SK-N-SH (cell line): ENCODE results near the gene ACE. TPM values are rescaled to one million over a fixed set of nuclear protein-coding genes. Genes with fewer than 3 reads are reported as not detected.

Experiments
- CTCF ChIA-PET: fragments of 300-600, 350-600 bp; formaldehyde crosslinking; extraction: SDS; loops from one replicate; lab custom pipeline; 2021; lab: Yijun Ruan, JAX
- POLR2A ChIA-PET: fragments of 350-600 bp; sonication (Branson Sonifier 250); formaldehyde crosslinking; extraction: SDS; loops from one replicate; lab custom pipeline; 2020; ENCODE audit warnings: antibody characterized with exemption, inconsistent platforms; lab: Yijun Ruan, JAX
- DNase-seq: peaks from one replicate; pipeline ENCODE4 v3.0.0; 2012
- H2AFZ ChIP-seq: fragments of 200-600 bp; sonication (generic); 2 replicates; pipeline ENCODE4 v1.8.1; 2016; ENCODE audit warnings: antibody characterized with exemption, mild to moderate bottlenecking, low read depth
- H3F3A ChIP-seq: fragments of 200-600 bp; sonication (generic); replicated peaks from 2 replicates; pipeline ENCODE3; 2016; ENCODE audit warnings: antibody characterized with exemption, mild to moderate bottlenecking; ENCODE audit not compliant: insufficient read depth
- H3K27ac ChIP-seq, 2 experiments: fragments of 200-500 bp in 1 of 2; fragments of 200-600 bp in 1 of 2; sonication (Bioruptor generic) in 1 of 2; sonication (generic), shearing (Covaris generic) in 1 of 2; 2 replicates each; pipeline versions ENCODE4 v1.5.1 to v1.6.1; 2014 to 2016; ENCODE audit warnings: low read depth in 2 of 2, inconsistent platforms in 1 of 2, low read length in 1 of 2, mild to moderate bottlenecking in 1 of 2, mixed read lengths in 1 of 2
- H3K27me3 ChIP-seq: fragments of 200-600 bp; sonication (generic), shearing (Covaris generic); 2 replicates; pipeline ENCODE4 v1.6.1; 2016; ENCODE audit warnings: mixed run types; ENCODE audit not compliant: insufficient read depth
- H3K36me3 ChIP-seq, 2 experiments: fragments of 200-500 bp in 1 of 2; fragments of 200-600 bp in 1 of 2; sonication (Bioruptor generic) in 1 of 2; sonication (generic) in 1 of 2; replicated peaks in 1 of 2; 2 replicates each; pipeline versions ENCODE3 to v1.5.1; 2014 to 2016; ENCODE audit warnings: low read length in 1 of 2, mild to moderate bottlenecking in 1 of 2; ENCODE audit not compliant: insufficient read depth in 2 of 2, control insufficient read depth in 1 of 2
- H3K4me1 ChIP-seq, 2 experiments: fragments of 200-500 bp in 1 of 2; fragments of 200-600 bp in 1 of 2; sonication (Bioruptor generic) in 1 of 2; sonication (generic), shearing (Covaris generic) in 1 of 2; 2 replicates each; pipeline versions ENCODE4 v1.5.1 to v1.6.1; 2014 to 2016; ENCODE audit warnings: low read depth in 1 of 2, low read length in 1 of 2, mixed run types in 1 of 2; ENCODE audit not compliant: insufficient read depth in 2 of 2, control insufficient read depth in 1 of 2
- H3K4me2 ChIP-seq: fragments of 200-600 bp; sonication (generic), shearing (Covaris generic); 2 replicates; pipeline ENCODE4 v1.6.1; 2017; ENCODE audit warnings: mixed run types
- H3K4me3 ChIP-seq, 2 experiments: fragments of 200-500 bp in 1 of 2; fragments of 200-600 bp in 1 of 2; sonication (Bioruptor generic) in 1 of 2; sonication (generic), shearing (Covaris generic) in 1 of 2; 2 replicates each; pipeline versions ENCODE4 v1.5.1 to v1.8.1; 2014 to 2016; ENCODE audit warnings: low read depth in 2 of 2, inconsistent platforms in 1 of 2, low read length in 1 of 2, mild to moderate bottlenecking in 1 of 2, mixed read lengths in 1 of 2, moderate library complexity in 1 of 2
- H3K79me2 ChIP-seq: fragments of 200-600 bp; sonication (generic); 2 replicates; pipeline ENCODE4 v1.8.1; 2017; ENCODE audit warnings: mild to moderate bottlenecking; ENCODE audit not compliant: insufficient read depth
- H3K9ac ChIP-seq: fragments of 200-600 bp; sonication (generic); 2 replicates; pipeline ENCODE4 v1.6.1; 2017; ENCODE audit warnings: mixed run types
- H3K9me2 ChIP-seq: fragments of 200-600 bp; sonication (generic); 2 replicates; pipeline ENCODE4 v1.6.1; 2017; ENCODE audit warnings: mixed run types
- H3K9me3 ChIP-seq: fragments of 200-600 bp; sonication (generic); 2 replicates; pipeline ENCODE4 v1.6.1; 2017; ENCODE audit warnings: mixed run types, mild to moderate bottlenecking, moderate library complexity
- H4K20me1 ChIP-seq: fragments of 200-600 bp; sonication (generic); 2 replicates; pipeline ENCODE4 v1.6.1; 2017; ENCODE audit warnings: mild to moderate bottlenecking, mixed run types; ENCODE audit not compliant: insufficient read depth
- ELF1 ChIP-seq: IDR thresholded peaks from 2 replicates; pipeline ENCODE4 v1.4.0; 2012
- EP300 ChIP-seq, 2 experiments: IDR thresholded peaks; 2 replicates each; pipeline versions ENCODE4 v1.4.0 to v1.6.1; 2012; ENCODE audit warnings: borderline replicate concordance in 1 of 2, low read depth in 1 of 2, low read length in 1 of 2
- FOXJ3 ChIP-seq: sonication (generic); formaldehyde crosslinking; IDR thresholded peaks from 2 replicates; pipeline ENCODE4 v1.5.1; 2020; ENCODE audit warnings: mild to moderate bottlenecking, missing genetic modification reagents
- FOXM1 ChIP-seq: IDR thresholded peaks from 2 replicates; pipeline ENCODE4 v1.4.0; 2012; ENCODE audit warnings: low read depth, mild to moderate bottlenecking
- GABPA ChIP-seq: IDR thresholded peaks from 2 replicates; pipeline ENCODE4 v1.4.0; 2012; ENCODE audit warnings: low read depth, mild to moderate bottlenecking
- GATA2 ChIP-seq: sonication (generic); formaldehyde crosslinking; IDR thresholded peaks from 2 replicates; pipeline ENCODE4 v1.5.0; 2020; ENCODE audit warnings: mild to moderate bottlenecking, missing genetic modification reagents
- PBX3 ChIP-seq: IDR thresholded peaks from 2 replicates; pipeline ENCODE4; 2012
- POLR2AphosphoS5 ChIP-seq: IDR thresholded peaks from 2 replicates; pipeline ENCODE4 v1.6.1; 2012; ENCODE audit warnings: low read depth, low read length
- RAD21 ChIP-seq: IDR thresholded peaks from 2 replicates; pipeline ENCODE4 v1.6.1; 2012; ENCODE audit warnings: mild to moderate bottlenecking, low read length
- RCOR1 ChIP-seq: fragments of 150-350 bp; IDR thresholded peaks from 2 replicates; pipeline ENCODE4 v1.6.1; 2017; ENCODE audit warnings: antibody characterized with exemption, low read length
- REST ChIP-seq: IDR thresholded peaks from 2 replicates; pipeline ENCODE4 v1.6.1; 2012; ENCODE audit warnings: mild to moderate bottlenecking, low read depth, low read length, moderate library complexity
- RFX5 ChIP-seq: IDR thresholded peaks from 2 replicates; pipeline ENCODE4 v1.6.1; 2012; ENCODE audit warnings: mild to moderate bottlenecking, improper control_type of control experiment, low read length
- SIN3A ChIP-seq: IDR thresholded peaks from 2 replicates; pipeline ENCODE4 v1.6.1; 2012; ENCODE audit warnings: low read depth, mild to moderate bottlenecking, low read length, moderate library complexity, borderline replicate concordance
- TAF1 ChIP-seq: IDR thresholded peaks from 2 replicates; pipeline ENCODE4 v1.6.1; 2012; ENCODE audit warnings: low read depth, mild to moderate bottlenecking, low read length, moderate library complexity, borderline replicate concordance
- USF1 ChIP-seq: IDR thresholded peaks from 2 replicates; pipeline ENCODE4 v1.4.0; 2012; ENCODE audit warnings: low read depth, borderline replicate concordance
- USF2 ChIP-seq: fragments of 150-350 bp; IDR thresholded peaks from 2 replicates; pipeline ENCODE4 v1.6.1; 2017; ENCODE audit warnings: antibody characterized with exemption, low read length, low read depth, borderline replicate concordance
- ZBTB33 ChIP-seq: IDR thresholded peaks from 2 replicates; pipeline ENCODE4 v1.4.0; 2012; ENCODE audit warnings: low read depth, borderline replicate concordance
- WGBS: methylation state at CpG from one replicate; pipeline ENCODE4 v1.1.6; 2017; ENCODE audit warnings: low lambda C conversion rate; 5-methylcytosine and 5-hydroxymethylcytosine counted together
- polyA plus RNA-seq, 3 experiments: library from polyadenylated mRNA; depleted of rRNA; stranded (reverse); fragments of >200 nt; gene quantifications; 2 replicates each; pipeline ENCODE4 v1.2.3, GENCODE V29; 2012

ACE gene
- polyA plus RNA-seq, 1 of the 3 experiments (the other 2 are of a cell fraction): 12.1 TPM

GRCh38 chr17:63483655-63484575, 7.1 kb downstream of the ACE start:
- H3F3A ChIP-seq: no peaks in the 10 kb centered on the region
- no peaks in the 10 kb centered on the region for H3K27me3 ChIP-seq
- no peaks in the 10 kb centered on the region for H3K79me2 ChIP-seq
- H3K36me3 ChIP-seq: peaks cover 0 to 4% of the 10 kb centered on the region in 2 experiments
- ChIA-PET CTCF (interaction anchor here (0.8 to 13.7 kb wide), 6 partner anchors 14 to 126 kb away, joined by 3 to 708 read pairs (median 35); partner anchors contain the start of gene CYB561), POLR2A (no interaction called here)
- no peak overlapping the region for H3K9ac ChIP-seq
- peaks cover 0 to 27% of the 10 kb centered on the region in 2 experiments; a peak in 1 of 4 replicates for H3K4me1 ChIP-seq
- H2AFZ ChIP-seq: no peak overlapping the region
- WGBS: 92% methylated on average over 11 of the region's 16 CpGs
- H3K4me2 ChIP-seq: no peak overlapping the region
- H3K27ac ChIP-seq: no peak overlapping the region
- no peaks in the 10 kb centered on the region for H4K20me1 ChIP-seq
- DNase-seq: peak; percentile 26
- no peak overlapping the region for H3K4me3 ChIP-seq
- H3K9me2 ChIP-seq: no peaks in the 10 kb centered on the region
- TF ChIP-seq ZBTB33 (no peak), ELF1 (no peak), REST (no peak), FOXM1 (no peak), GABPA (no peak), TAF1 (no peak), GATA2 (CRISPR knock-in tag) (no peak), RCOR1 (no peak), EP300 (IDR thresholded peaks at IDR 0.05; ENCODE audit: borderline replicate concordance in 1 of 2, low read depth in 1 of 2, low read length in 1 of 2) (no peak), PBX3 (no peak), POLR2AphosphoS5 (no peak), SIN3A (no peak), FOXJ3 (CRISPR knock-in tag) (no peak), RFX5 (no peak), RAD21 (no peak), USF1 (no peak), USF2 (no peak)
- H3K9me3 ChIP-seq: no peaks in the 10 kb centered on the region
